SK-N-SH (cell line): ENCODE data around the gene SENP1. TPM values are rescaled to one million over a fixed set of nuclear protein-coding genes. Genes with fewer than 3 reads are reported as not detected.

Source experiments
- CTCF ChIA-PET: fragments of 300-600, 350-600 bp; formaldehyde crosslinking; extraction: SDS; loops from one replicate; lab custom pipeline; 2021; lab: Yijun Ruan, JAX
- POLR2A ChIA-PET: fragments of 350-600 bp; sonication (Branson Sonifier 250); formaldehyde crosslinking; extraction: SDS; loops from one replicate; lab custom pipeline; 2020; ENCODE audit warnings: antibody characterized with exemption, inconsistent platforms; lab: Yijun Ruan, JAX
- DNase-seq: peaks from one replicate; pipeline ENCODE4 v3.0.0; 2012
- H2AFZ ChIP-seq: fragments of 200-600 bp; sonication (generic); 2 replicates; pipeline ENCODE4 v1.8.1; 2016; ENCODE audit warnings: antibody characterized with exemption, mild to moderate bottlenecking, low read depth
- H3F3A ChIP-seq: fragments of 200-600 bp; sonication (generic); replicated peaks from 2 replicates; pipeline ENCODE3; 2016; ENCODE audit warnings: antibody characterized with exemption, mild to moderate bottlenecking; ENCODE audit not compliant: insufficient read depth
- H3K27ac ChIP-seq, 2 experiments: fragments of 200-500 bp in 1 of 2; fragments of 200-600 bp in 1 of 2; sonication (Bioruptor generic) in 1 of 2; sonication (generic), shearing (Covaris generic) in 1 of 2; 2 replicates each; pipeline versions ENCODE4 v1.5.1 to v1.6.1; 2014 to 2016; ENCODE audit warnings: low read depth in 2 of 2, inconsistent platforms in 1 of 2, low read length in 1 of 2, mild to moderate bottlenecking in 1 of 2, mixed read lengths in 1 of 2
- H3K27me3 ChIP-seq: fragments of 200-600 bp; sonication (generic), shearing (Covaris generic); 2 replicates; pipeline ENCODE4 v1.6.1; 2016; ENCODE audit warnings: mixed run types; ENCODE audit not compliant: insufficient read depth
- H3K36me3 ChIP-seq, 2 experiments: fragments of 200-500 bp in 1 of 2; fragments of 200-600 bp in 1 of 2; sonication (Bioruptor generic) in 1 of 2; sonication (generic) in 1 of 2; replicated peaks in 1 of 2; 2 replicates each; pipeline versions ENCODE3 to v1.5.1; 2014 to 2016; ENCODE audit warnings: low read length in 1 of 2, mild to moderate bottlenecking in 1 of 2; ENCODE audit not compliant: insufficient read depth in 2 of 2, control insufficient read depth in 1 of 2
- H3K4me1 ChIP-seq, 2 experiments: fragments of 200-500 bp in 1 of 2; fragments of 200-600 bp in 1 of 2; sonication (Bioruptor generic) in 1 of 2; sonication (generic), shearing (Covaris generic) in 1 of 2; 2 replicates each; pipeline versions ENCODE4 v1.5.1 to v1.6.1; 2014 to 2016; ENCODE audit warnings: low read depth in 1 of 2, low read length in 1 of 2, mixed run types in 1 of 2; ENCODE audit not compliant: insufficient read depth in 2 of 2, control insufficient read depth in 1 of 2
- H3K4me2 ChIP-seq: fragments of 200-600 bp; sonication (generic), shearing (Covaris generic); 2 replicates; pipeline ENCODE4 v1.6.1; 2017; ENCODE audit warnings: mixed run types
- H3K4me3 ChIP-seq, 2 experiments: fragments of 200-500 bp in 1 of 2; fragments of 200-600 bp in 1 of 2; sonication (Bioruptor generic) in 1 of 2; sonication (generic), shearing (Covaris generic) in 1 of 2; 2 replicates each; pipeline versions ENCODE4 v1.5.1 to v1.8.1; 2014 to 2016; ENCODE audit warnings: low read depth in 2 of 2, inconsistent platforms in 1 of 2, low read length in 1 of 2, mild to moderate bottlenecking in 1 of 2, mixed read lengths in 1 of 2, moderate library complexity in 1 of 2
- H3K79me2 ChIP-seq: fragments of 200-600 bp; sonication (generic); 2 replicates; pipeline ENCODE4 v1.8.1; 2017; ENCODE audit warnings: mild to moderate bottlenecking; ENCODE audit not compliant: insufficient read depth
- H3K9ac ChIP-seq: fragments of 200-600 bp; sonication (generic); 2 replicates; pipeline ENCODE4 v1.6.1; 2017; ENCODE audit warnings: mixed run types
- H3K9me2 ChIP-seq: fragments of 200-600 bp; sonication (generic); 2 replicates; pipeline ENCODE4 v1.6.1; 2017; ENCODE audit warnings: mixed run types
- H3K9me3 ChIP-seq: fragments of 200-600 bp; sonication (generic); 2 replicates; pipeline ENCODE4 v1.6.1; 2017; ENCODE audit warnings: mixed run types, mild to moderate bottlenecking, moderate library complexity
- H4K20me1 ChIP-seq: fragments of 200-600 bp; sonication (generic); 2 replicates; pipeline ENCODE4 v1.6.1; 2017; ENCODE audit warnings: mild to moderate bottlenecking, mixed run types; ENCODE audit not compliant: insufficient read depth
- EP300 ChIP-seq, 2 experiments: IDR thresholded peaks; 2 replicates each; pipeline versions ENCODE4 v1.4.0 to v1.6.1; 2012; ENCODE audit warnings: borderline replicate concordance in 1 of 2, low read depth in 1 of 2, low read length in 1 of 2
- FOSL2 ChIP-seq: IDR thresholded peaks from 2 replicates; pipeline ENCODE4 v1.4.0; 2012; ENCODE audit warnings: low read depth, mild to moderate bottlenecking, moderate library complexity, borderline replicate concordance
- IRF3 ChIP-seq: fragments of 150-350 bp; IDR thresholded peaks from 2 replicates; pipeline ENCODE4 v1.6.1; 2016; ENCODE audit warnings: mild to moderate bottlenecking, low read depth, low read length
- JUND ChIP-seq: IDR thresholded peaks from 2 replicates; pipeline ENCODE4 v1.4.0; 2012
- MEF2A ChIP-seq: IDR thresholded peaks from 2 replicates; pipeline ENCODE4 v1.4.0; 2012; ENCODE audit warnings: low read depth, borderline replicate concordance
- MXI1 ChIP-seq: IDR thresholded peaks from 2 replicates; pipeline ENCODE4 v1.6.1; 2012; ENCODE audit warnings: mild to moderate bottlenecking, low read depth, low read length, improper control_type of control experiment
- POLR2AphosphoS5 ChIP-seq: IDR thresholded peaks from 2 replicates; pipeline ENCODE4 v1.6.1; 2012; ENCODE audit warnings: low read depth, low read length
- REST ChIP-seq: IDR thresholded peaks from 2 replicates; pipeline ENCODE4 v1.6.1; 2012; ENCODE audit warnings: mild to moderate bottlenecking, low read depth, low read length, moderate library complexity
- RFX5 ChIP-seq: IDR thresholded peaks from 2 replicates; pipeline ENCODE4 v1.6.1; 2012; ENCODE audit warnings: mild to moderate bottlenecking, improper control_type of control experiment, low read length
- RXRA ChIP-seq: IDR thresholded peaks from 2 replicates; pipeline ENCODE4 v1.4.0; 2012; ENCODE audit warnings: low read depth, mild to moderate bottlenecking, borderline replicate concordance
- SIN3A ChIP-seq: IDR thresholded peaks from 2 replicates; pipeline ENCODE4 v1.6.1; 2012; ENCODE audit warnings: low read depth, mild to moderate bottlenecking, low read length, moderate library complexity, borderline replicate concordance
- WGBS: methylation state at CpG from one replicate; pipeline ENCODE4 v1.1.6; 2017; ENCODE audit warnings: low lambda C conversion rate; 5-methylcytosine and 5-hydroxymethylcytosine counted together
- polyA plus RNA-seq, 3 experiments: library from polyadenylated mRNA; depleted of rRNA; stranded (reverse); fragments of >200 nt; gene quantifications; 2 replicates each; pipeline ENCODE4 v1.2.3, GENCODE V29; 2012
- TF ChIP-seq, protein P1 (sequence below): fragments of 200-600 bp; sonication (generic); IDR thresholded peaks from 2 replicates; pipeline ENCODE4 v1.6.1; 2017; ENCODE audit warnings: antibody characterized with exemption, mild to moderate bottlenecking, moderate library complexity
- TF ChIP-seq, protein P2 (sequence below): fragments of 150-350 bp; IDR thresholded peaks from 2 replicates; pipeline ENCODE4 v1.6.1; 2017; ENCODE audit warnings: antibody characterized with exemption, low read length, low read depth, borderline replicate concordance
- TF ChIP-seq, protein P3 (sequence below): IDR thresholded peaks from 2 replicates; pipeline ENCODE4; 2012

SENP1 gene
- polyA plus RNA-seq, 1 of the 3 experiments (the other 2 are of a cell fraction), result 5.6 TPM

DNA sequence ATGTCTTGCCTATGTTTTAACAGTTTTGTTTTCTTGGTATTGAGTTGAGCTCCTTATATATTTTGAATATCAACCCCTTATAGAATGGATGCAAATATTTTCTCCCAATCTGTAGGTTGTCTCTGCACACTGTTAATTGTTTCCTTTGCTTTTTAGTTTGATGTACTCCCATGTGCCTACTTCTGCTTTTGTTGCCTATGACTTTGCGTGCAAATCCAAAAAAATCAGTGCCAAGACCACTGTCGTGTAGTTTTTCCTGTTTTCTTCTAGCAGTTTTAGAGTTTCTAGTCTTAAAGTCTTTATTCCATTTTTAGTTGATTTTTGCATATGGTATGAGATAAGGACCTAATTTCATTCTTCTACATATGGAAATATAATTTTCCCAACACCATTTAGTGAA lies 28.8 kb downstream of the SENP1 start (continued):
- TF ChIP-seq, protein P1, sequence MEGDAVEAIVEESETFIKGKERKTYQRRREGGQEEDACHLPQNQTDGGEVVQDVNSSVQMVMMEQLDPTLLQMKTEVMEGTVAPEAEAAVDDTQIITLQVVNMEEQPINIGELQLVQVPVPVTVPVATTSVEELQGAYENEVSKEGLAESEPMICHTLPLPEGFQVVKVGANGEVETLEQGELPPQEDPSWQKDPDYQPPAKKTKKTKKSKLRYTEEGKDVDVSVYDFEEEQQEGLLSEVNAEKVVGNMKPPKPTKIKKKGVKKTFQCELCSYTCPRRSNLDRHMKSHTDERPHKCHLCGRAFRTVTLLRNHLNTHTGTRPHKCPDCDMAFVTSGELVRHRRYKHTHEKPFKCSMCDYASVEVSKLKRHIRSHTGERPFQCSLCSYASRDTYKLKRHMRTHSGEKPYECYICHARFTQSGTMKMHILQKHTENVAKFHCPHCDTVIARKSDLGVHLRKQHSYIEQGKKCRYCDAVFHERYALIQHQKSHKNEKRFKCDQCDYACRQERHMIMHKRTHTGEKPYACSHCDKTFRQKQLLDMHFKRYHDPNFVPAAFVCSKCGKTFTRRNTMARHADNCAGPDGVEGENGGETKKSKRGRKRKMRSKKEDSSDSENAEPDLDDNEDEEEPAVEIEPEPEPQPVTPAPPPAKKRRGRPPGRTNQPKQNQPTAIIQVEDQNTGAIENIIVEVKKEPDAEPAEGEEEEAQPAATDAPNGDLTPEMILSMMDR, result no peak
- TF ChIP-seq, protein P2, sequence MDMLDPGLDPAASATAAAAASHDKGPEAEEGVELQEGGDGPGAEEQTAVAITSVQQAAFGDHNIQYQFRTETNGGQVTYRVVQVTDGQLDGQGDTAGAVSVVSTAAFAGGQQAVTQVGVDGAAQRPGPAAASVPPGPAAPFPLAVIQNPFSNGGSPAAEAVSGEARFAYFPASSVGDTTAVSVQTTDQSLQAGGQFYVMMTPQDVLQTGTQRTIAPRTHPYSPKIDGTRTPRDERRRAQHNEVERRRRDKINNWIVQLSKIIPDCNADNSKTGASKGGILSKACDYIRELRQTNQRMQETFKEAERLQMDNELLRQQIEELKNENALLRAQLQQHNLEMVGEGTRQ, result no peak
- no peak for TF ChIP-seq FOSL2
- no peak for TF ChIP-seq RXRA

- ChIA-PET CTCF (no interaction called here), POLR2A (no interaction called here)
- H3K9ac ChIP-seq, result no peak overlapping the region
- H3K36me3 ChIP-seq, result peaks cover 37 to 53% of the 10 kb centered on the region in 2 experiments
- H2AFZ ChIP-seq, result no peak overlapping the region
- 0 out of 2 replicates have a peak, but pooled peaks cover 6% of the 10 kb centered on the region for H3K9me3 ChIP-seq
- 93% methylated on average over 1 of the region's 1 CpG for WGBS
- H4K20me1 ChIP-seq, result no peaks in the 10 kb centered on the region
- H3K9me2 ChIP-seq, result no peaks in the 10 kb centered on the region
- no peak overlapping the region for H3K27ac ChIP-seq
- no peaks in the 10 kb centered on the region for H3F3A ChIP-seq
- no peak for TF ChIP-seq RXRA
- no peak for TF ChIP-seq MXI1
- TF ChIP-seq SIN3A, result no peak
- H3K4me3 ChIP-seq, result no peak overlapping the region
- H3K4me2 ChIP-seq, result no peak overlapping the region
- no peak for DNase-seq
- H3K27me3 ChIP-seq, result no peaks in the 10 kb centered on the region
- no peaks in the 10 kb centered on the region for H3K79me2 ChIP-seq
- H3K4me1 ChIP-seq, result no peaks in the 10 kb centered on the region
These were observed 30.0 kb downstream of the SENP1 start for GRCh38 chr12:48075832-48076231.

- WGBS, result 80% methylated on average over 1 of the region's 1 CpG
- TF ChIP-seq POLR2AphosphoS5 (no peak), MXI1 (no peak), SIN3A (no peak), IRF3 (no peak), MEF2A (no peak), JUND (no peak), EP300 (IDR thresholded peaks at IDR 0.05; ENCODE audit: borderline replicate concordance in 1 of 2, low read depth in 1 of 2, low read length in 1 of 2) (no peak), REST (no peak), RFX5 (no peak)
- TF ChIP-seq, protein P3, sequence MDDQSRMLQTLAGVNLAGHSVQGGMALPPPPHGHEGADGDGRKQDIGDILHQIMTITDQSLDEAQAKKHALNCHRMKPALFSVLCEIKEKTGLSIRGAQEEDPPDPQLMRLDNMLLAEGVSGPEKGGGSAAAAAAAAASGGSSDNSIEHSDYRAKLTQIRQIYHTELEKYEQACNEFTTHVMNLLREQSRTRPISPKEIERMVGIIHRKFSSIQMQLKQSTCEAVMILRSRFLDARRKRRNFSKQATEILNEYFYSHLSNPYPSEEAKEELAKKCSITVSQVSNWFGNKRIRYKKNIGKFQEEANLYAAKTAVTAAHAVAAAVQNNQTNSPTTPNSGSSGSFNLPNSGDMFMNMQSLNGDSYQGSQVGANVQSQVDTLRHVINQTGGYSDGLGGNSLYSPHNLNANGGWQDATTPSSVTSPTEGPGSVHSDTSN, result no peak
- TF ChIP-seq, protein P1, result no peak
- H3K4me1 ChIP-seq, result no peaks in the 10 kb centered on the region
- no peaks in the 10 kb centered on the region for H3K27me3 ChIP-seq
- no peak overlapping the region for H3K4me3 ChIP-seq
- H3K79me2 ChIP-seq, result no peaks in the 10 kb centered on the region
- H2AFZ ChIP-seq, result no peak overlapping the region
- H3K4me2 ChIP-seq, result no peak overlapping the region
- H3K9me3 ChIP-seq, result 0 out of 2 replicates have a peak, but pooled peaks cover 6% of the 10 kb centered on the region
- ChIA-PET CTCF (interaction anchor here (1.0 kb wide), 1 partner anchor 10 kb away, joined by 4 read pairs; no protein-coding TSS in a partner anchor), POLR2A (no interaction called here)
- no peak overlapping the region for H3K9ac ChIP-seq
- DNase-seq, result no peak
- H3F3A ChIP-seq, result no peaks in the 10 kb centered on the region
- H3K36me3 ChIP-seq, result peaks cover 43 to 59% of the 10 kb centered on the region in 2 experiments
- H4K20me1 ChIP-seq, result no peaks in the 10 kb centered on the region
- H3K9me2 ChIP-seq, result no peaks in the 10 kb centered on the region
- no peak overlapping the region for H3K27ac ChIP-seq
These were observed 31.6 kb downstream of the SENP1 start for GRCh38 chr12:48074266-48074665.
